C4-2B (cell line): Measurements from ENCODE around the gene IRF1.
"Not testable (repeated sequence)": the region's sequence is repeated elsewhere in the genome, so short reads cannot be mapped to it uniquely, and the experiment has no call there.

Experiments
- H3K27ac ChIP-seq: fragments of 450-650 bp; 2 replicates; pipeline ENCODE4 v1.5.1; 2017
- CTCF ChIP-seq: fragments of 450-650 bp; conservative IDR thresholded peaks from 2 replicates; pipeline ENCODE4 v1.5.1; 2017; ENCODE audit warnings: mild to moderate bottlenecking
- ZFX ChIP-seq: fragments of 450-650 bp; IDR thresholded peaks from 2 replicates; pipeline ENCODE4 v1.6.1; 2017

The IRF1 gene

GRCh38 chr5:132445930-132446329 lies 44.6 kb downstream of the IRF1 start:
- no peak overlapping the region; the same call in 1 of the 2 replicates for H3K27ac ChIP-seq
- TF ChIP-seq CTCF (no peak), ZFX (no peak)

GRCh38 chr5:132445640-132445923 lies 45.0 kb downstream of the IRF1 start:
- H3K27ac ChIP-seq: no peak overlapping the region; the same call in 1 of the 2 replicates

GRCh38 chr5:132444841-132445639 lies 45.5 kb downstream of the IRF1 start:
- H3K27ac ChIP-seq: no peak overlapping the region

More at GRCh38 chr5:132445640-132445923, 45.0 kb downstream of the IRF1 start:
- TF ChIP-seq ZFX: no peak
- TF ChIP-seq CTCF: no peak

GRCh38 chr5:132444061-132444460 lies 46.5 kb downstream of the IRF1 start:
- H3K27ac ChIP-seq: no peak overlapping the region
- no peak for TF ChIP-seq CTCF
- no peak for TF ChIP-seq ZFX

More at GRCh38 chr5:132444841-132445639, 45.5 kb downstream of the IRF1 start:
- TF ChIP-seq ZFX: no peak
- no peak for TF ChIP-seq CTCF

GRCh38 chr5:132439521-132440089 lies 51.0 kb downstream of the IRF1 start:
- no peak overlapping the region for H3K27ac ChIP-seq

GRCh38 chr5:132438917-132439316 lies 51.7 kb downstream of the IRF1 start:
- no peak overlapping the region for H3K27ac ChIP-seq
- TF ChIP-seq ZFX (no peak), CTCF (no peak)

More at GRCh38 chr5:132439521-132440089, 51.0 kb downstream of the IRF1 start:
- TF ChIP-seq CTCF (no peak), ZFX (no peak)

GRCh38 chr5:132438267-132438645 lies 52.3 kb downstream of the IRF1 start:
- not testable (repeated sequence) for H3K27ac ChIP-seq
